GM18498 (cell line): ENCODE data around the gene PAK3.

Source experiments
- ATAC-seq: cut with Tn5 transposase; IDR thresholded peaks from one replicate; pipeline ENCODE4 v1.9.1; 2021; ENCODE audit warnings: mild to moderate bottlenecking, moderate library complexity; ENCODE audit not compliant: unreplicated experiment

The PAK3 gene

DNA sequence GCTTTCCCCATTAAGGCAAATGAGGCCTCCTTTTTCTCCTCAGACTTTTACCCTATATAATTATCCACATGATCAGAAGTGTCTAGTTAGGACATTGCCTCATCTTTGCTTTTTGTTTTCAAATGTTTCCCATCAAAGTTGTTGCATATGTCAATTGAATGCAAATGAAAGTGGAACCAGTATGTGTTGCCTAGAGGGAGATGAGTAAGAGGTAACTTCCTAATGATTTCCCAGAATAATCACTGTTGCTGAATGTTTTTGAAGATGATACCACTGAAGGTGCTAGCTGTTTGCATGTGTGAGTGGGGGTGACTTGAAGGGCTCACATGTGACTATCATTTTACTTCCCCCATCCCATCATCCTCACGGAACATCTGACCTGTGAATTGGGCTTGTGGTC is 33.9 kb downstream of the PAK3 start:
- no peak for ATAC-seq

DNA sequence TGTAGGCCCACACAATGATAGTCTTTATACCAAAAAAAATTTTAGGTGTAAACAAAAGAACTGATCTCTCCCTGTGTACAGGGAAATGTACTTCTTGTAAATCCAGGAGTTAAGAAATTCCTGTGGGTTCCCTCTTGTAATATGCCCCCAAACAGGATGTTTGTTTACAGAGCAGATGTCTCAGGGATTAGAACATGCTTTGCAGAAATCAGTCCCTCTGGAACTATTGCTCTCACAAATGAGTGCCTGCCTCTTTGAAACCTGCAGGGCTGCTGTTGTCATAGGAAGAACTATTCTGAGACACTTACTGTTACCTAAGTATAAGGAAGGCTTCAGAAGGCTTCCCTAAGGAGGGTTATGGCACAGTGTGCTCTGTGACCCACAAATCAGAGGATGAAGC is 35.6 kb downstream of the PAK3 start:
- no peak for ATAC-seq

DNA sequence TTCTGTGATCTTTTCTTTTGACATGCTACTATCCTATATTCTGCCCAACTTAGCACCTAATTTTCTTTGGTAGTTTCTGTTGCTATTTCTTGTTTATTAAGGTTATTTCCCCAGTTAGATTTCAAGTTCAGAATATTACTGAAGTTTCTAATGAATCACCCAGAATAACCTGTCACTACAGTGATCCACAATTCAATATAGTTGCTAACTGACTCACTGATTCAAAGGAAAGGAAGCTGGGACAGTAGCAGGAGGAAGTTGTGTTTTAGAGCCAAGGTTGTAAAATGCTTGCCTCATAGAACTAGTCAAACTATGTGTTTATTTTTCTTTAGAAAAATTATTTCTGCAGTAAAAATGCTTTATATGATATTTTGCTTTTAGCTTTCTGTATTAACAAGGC is 37.4 kb downstream of the PAK3 start:
- ATAC-seq: no peak

DNA sequence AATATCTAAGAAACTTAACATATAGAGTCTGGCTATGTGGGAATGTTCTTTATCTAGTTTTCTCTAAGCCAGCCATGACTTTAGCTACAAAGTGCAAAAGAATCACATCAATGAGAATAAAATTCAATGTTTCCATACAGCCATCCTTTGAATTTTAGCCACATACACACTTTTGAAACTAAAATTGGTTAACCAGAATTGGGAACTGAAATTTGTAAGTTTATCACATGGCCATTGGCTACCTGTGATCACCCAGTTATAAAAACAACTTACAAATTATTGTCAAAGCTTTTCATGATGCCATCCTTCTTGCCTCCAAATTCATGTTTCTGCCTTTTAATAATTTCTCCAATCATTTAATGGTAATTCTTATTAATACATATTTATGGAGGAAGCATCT is 49.9 kb downstream of the PAK3 start:
- no peak for ATAC-seq

DNA sequence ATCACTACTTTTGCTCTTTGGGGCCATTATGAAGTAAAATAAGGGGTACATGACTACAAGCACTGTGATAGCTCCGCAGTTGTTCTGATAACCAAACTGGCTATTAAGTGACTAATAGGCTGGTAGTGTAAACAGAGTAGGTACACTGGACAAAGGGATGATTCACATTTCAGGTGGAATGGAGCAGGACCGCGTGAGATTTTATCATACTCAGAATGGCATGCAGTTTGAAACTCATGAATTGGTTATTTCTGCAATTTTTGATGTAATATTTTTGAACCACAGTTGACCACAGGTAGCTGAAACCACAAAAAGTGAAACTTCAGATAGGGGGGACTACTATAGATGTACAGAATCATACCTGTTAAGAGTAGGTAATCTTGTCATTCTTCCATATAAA is 55.8 kb downstream of the PAK3 start:
- no peak for ATAC-seq

DNA sequence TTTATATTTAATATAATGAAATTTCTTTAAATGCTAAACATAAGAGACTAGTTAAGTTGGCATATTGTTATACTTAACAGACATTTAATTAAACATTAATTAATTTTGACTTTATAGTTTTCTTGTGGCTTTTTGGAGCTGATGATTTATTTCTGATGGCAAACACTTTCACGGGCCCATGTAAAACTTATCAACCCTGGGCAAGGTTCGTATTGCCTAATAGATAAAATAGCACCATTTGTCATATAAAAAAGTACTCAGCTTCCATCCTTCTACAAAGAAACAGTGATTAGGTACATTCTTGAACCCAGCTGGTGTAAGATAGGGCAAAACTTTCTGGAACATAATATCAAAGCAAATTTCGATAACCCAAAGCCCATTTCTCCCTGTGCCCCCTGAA is 63.2 kb downstream of the PAK3 start:
- no peak for ATAC-seq

DNA sequence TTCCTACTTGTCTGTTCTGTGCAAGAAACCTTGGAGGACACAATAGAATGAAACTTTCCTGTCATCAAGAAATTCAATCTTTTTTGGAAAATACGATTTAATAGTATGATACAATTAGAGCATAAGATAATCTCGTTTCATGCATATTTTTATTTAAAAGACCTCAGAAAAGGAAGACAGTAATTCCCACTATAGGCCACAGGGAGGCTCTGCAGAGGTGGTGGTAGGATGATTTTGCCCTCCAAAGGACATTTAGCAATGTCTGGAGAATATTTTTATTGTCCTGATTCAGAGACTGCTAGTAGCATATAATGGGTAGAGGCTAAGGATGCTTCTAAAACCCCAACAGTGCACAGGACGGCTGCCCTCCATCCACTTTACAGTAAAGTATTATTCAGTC is 68.7 kb downstream of the PAK3 start:
- ATAC-seq: no peak

DNA sequence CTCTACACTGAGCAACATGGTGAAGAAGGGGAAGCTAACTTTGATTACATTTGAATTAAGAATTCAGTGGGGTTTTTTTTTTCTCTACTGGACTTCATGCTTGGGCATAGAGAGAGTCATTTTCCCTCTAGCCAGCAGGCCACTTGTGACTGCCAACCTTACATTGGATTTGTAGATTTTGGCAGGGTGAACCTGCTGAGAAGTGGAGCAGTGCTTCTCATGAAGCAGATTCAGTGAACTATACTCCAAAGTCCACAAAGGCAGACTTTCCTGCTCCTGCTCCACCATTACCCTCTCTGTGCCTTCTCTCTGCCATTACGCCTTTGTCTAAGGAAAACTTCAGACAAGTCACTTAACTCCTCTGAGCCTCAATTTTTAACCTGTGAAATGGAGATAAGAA is 69.9 kb downstream of the PAK3 start:
- ATAC-seq: no peak

DNA sequence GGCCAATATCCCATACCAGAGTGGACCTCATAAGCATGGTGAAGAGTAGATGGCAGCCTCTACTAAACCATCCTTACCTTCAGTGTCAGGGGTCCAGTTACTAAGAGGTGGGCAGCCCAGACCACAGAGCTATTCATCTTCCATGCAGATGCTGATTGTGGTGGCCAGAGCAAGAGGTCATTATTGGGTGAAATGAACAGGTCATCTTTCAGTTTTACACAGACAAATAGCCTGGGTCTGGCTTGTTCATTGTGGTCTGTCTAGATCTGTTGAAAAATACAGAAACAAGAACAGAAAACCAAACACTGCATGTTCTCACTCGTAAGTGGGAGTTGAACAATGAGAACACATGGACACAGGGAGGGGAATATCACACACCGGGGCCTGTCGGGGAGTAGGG is 71.3 kb downstream of the PAK3 start:
- peak; percentile 52 for ATAC-seq

DNA sequence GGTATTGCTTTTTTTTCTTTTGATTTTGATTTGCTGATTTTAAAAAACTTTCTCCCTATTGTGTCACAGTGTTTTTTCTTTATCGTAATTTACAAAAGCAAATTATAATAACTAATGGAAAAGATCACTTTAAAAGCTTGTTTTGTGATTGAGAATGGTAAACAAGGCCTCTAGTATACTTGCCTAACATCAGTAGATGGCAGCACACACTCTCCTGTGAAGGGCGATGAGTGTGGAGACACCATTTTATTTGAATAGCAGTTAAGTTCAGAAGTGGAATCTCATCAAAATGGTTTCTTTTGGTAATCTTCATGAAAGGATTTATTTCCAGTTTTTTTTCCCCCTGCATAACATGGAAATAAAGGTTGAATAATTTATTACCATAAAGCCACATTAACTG is 72.3 kb downstream of the PAK3 start:
- ATAC-seq: no peak

DNA sequence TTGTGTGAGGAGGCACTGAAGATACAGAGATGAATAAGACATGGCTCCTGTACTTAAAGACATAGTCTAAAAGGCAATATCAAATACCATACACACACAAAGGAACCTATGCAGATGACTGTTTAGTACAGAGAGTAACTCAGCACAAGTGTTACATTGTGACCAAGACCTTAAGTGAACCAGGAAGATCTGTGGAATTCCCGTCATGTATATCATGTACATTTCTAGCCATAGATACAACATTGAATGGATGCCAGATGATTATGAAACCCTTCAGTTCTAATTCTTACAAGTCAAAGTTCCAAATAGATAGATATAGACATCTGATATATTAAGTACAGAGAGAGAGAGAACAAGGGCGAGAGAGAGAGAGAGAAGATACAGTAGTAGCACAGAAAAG is 73.2 kb downstream of the PAK3 start:
- ATAC-seq: no peak

DNA sequence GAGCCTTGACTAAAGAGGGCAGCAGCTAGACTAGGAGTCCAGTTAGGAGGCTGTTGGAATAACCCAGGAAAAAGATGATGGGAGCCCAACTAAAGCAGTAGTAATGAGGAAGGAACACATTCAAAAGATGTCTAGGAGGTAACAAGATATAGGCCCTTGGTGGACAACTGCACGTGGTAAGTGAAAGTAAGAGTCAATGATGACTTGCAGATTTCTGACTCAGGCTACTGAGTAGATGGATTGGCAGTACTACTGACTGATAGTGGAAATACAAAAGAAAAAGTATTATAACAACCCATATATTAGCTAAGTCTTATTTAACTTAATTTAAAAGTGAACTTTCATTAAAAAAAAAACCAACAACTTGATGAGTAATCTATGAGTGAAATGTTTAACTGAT is 74.0 kb downstream of the PAK3 start:
- ATAC-seq: no peak

DNA sequence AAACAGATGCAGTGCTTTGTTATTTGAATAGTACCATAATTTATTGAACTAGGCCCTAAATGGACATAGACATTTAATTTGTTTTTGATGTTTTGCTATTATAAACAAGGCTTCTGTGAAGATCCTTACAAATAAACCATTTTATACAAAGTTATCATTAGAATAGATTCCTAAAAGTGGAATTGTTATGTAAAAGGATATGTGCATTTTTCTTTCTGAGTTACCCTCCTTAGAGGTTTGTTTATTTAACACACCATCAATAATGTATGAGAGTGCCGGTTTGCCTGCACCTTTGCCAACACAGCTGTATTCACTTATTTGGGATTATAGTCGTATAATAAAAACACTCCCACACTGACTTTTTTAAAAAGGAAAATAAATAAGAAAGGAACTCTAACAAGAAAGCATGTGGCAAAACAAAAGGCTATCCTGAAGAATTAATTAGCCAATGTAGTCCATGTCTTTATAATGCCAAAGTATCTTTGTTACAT is 84.8 kb downstream of the PAK3 start:
- no peak for ATAC-seq

DNA sequence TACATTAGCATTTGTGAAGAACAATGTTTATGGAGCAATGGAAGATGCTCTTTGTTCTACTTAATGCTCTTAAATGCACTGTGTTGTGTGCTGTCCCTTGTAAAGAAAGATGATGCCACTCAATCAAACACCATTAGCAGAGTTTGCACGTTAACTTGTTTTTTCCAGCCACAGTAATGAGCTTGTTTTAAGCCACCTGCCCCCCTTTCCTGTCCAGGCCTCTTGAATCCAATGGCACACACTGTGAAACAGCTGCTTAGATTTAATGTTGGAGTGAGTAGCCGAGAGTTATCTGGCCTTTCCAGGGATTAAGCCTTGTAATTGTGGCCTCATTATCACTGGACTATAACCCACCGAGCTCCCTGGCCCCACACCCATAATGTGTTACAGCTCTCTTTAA is 86.0 kb downstream of the PAK3 start:
- ATAC-seq: no peak

DNA sequence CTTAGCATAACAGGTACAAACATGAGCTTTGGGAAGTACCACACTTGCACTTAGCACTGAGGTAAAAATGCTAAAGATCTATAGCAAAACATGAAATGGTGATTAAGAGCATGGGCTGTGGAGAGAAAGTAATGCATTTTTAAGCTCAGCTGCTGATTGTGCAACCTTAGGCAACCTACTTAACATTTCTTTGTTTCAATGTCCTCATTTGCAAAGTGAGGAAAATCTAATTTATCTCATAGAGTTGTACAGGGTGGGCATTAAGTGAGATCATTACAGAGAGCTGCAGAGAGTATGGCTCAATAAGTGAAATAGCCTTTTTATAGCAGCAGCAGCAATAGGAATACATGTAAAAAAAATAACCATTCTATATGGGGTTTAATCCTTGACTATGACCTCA is 87.0 kb downstream of the PAK3 start:
- ATAC-seq: no peak

DNA sequence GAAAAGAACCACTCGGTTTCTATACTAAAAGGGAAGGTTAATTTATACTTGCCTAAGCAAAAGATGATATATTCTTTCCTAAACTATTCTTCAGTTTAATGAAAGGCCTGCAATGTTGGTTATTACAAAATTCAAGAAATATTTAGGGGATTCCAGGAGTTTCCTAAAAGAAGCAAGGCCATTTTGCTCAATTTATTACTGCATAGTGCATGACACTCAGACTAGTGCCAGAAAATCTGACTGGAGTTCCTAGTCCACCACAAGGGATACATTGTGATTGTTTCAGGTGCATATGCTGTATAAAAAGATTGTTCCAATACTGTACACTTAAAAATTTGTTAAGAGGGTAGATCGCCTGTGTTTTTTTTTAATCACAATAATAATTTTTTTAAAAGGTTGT is 95.6 kb downstream of the PAK3 start:
- ATAC-seq: no peak

DNA sequence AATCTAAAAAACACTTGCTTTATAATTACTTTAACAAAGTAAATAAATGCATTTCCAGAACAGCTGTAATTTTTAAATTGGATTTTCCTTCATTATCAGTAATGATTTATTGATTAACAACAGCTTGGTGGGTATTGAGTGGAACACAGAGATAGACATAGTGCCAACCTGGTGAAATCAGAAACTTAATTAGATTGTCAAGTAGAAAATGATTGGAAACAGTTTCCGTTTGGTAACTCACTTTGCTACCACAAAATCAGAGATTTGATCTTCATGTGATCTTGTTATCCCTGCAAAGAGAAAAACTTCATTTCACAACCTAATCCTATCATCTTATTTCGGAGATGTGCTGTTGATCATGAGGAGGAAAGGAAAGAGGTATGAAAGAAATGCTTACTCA is 103.5 kb downstream of the PAK3 start:
- ATAC-seq: no peak

DNA sequence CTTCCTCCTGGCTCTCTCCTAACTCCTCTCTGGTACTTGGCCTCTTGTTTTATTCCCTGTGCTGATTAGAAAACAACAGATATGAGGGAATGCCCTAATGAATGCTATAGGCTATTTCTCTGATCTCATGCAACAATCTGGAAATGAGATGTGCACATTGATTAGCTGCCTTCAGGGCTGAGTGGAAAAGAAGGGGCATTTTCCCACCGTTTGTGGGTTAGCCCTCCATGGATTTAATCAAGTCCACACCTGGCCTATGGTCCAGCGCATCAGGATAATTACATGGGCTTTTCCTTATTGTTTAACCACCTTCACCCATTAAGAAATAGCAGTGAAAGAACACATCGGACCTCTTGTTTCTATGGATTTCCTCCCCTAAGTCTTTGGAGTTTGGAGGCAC is 104.3 kb downstream of the PAK3 start:
- ATAC-seq: no peak

DNA sequence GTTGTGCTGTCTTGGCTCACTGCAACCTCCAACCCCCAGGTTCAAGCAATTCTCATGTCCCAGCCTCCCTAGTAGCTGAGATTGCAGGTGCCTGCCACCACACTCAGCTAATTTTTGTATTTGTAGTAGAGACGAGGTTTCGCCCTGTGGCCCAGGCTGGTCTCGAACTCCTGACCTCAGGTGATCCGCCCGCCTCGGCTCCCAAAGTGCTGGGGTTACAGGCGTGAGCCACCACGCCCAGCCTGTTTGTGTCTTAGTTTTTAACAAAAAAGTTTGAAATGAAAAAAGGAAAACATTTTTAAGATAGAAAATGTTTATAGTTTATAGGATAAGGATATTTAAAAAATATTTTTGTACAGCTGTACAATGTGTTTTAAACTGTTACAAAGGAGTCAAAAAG is 111.9 kb downstream of the PAK3 start:
- ATAC-seq: no peak

DNA sequence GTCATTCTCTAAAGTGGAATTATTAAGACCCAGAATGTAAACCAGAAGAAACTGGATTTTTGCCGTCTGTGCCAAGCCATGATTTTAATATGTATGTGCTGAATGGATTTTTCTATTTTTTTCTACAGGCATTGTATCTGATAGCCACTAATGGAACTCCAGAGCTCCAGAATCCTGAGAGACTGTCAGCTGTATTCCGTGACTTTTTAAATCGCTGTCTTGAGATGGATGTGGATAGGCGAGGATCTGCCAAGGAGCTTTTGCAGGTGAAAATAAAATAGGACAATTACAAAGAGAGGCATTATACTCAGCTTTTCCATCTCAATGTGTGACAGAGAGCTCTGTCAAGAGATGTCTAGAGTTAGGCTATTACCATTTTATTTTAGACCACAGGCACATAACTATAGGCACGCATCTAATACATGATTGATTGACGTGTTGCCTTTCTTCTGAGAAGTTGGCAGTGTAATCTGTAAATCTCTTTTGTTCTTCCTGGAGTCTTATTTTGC is 120.4 kb downstream of the PAK3 start:
- no peak for ATAC-seq

DNA sequence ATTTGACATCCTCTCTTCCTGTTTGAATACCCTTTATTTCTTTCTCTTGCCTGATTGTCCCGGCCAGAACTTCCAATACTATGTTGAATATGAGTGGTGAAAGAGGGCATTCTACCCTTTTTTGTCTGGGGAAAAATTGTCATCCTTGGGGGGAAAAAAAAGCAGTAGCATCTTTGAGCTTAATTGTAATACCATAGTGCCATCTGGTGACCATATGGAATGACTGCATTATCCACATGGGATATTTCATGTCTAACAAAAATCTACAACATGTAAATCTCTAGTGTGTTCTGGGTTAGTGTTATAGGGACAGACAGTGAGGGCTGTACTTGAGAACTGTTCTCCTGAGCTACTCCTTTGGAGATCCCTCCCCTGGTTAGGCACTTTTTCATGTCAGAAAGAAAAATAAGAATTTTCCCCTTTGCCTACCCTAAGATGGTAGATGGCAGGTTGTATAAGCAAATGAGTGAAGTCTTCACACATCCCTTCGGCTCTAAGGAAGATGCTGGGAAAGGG is 148.3 kb downstream of the PAK3 start:
- ATAC-seq: no peak

DNA sequence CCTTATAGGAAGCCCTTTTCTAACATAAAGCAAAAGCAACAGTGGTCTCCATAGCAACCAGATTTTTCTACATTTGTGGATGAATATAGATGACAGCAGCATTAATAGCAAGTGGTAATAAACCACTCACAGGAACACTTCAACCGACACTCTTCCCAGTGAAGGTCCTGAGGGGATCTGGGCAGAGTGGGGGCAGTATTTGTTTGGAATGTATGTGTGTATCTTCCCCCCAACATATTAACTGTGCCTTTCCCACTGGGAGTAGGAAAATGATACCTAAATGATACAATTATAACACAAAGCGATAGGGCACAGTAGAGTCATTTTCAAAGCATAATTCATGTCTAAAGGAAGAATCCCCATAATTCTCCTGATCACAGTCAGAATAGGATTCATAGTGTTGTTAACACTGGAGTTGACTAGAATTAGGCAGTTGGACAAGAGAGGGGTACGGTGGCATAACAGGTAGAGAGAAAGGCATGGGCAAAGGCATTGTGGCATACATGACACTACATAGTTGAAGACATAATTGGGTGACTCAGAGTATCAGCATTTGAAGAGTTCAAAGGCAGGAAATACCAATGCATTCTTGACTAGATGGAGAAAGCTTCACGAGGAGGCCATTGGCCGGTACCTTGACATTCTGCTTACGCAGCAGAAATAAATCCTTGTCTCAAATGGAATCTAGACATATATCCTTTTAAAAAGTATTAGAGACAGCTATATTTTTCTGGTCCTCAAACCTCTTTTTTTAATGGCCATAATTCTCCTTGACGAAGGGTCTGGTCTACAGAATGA is 159.1 kb downstream of the PAK3 start:
- no peak for ATAC-seq

DNA sequence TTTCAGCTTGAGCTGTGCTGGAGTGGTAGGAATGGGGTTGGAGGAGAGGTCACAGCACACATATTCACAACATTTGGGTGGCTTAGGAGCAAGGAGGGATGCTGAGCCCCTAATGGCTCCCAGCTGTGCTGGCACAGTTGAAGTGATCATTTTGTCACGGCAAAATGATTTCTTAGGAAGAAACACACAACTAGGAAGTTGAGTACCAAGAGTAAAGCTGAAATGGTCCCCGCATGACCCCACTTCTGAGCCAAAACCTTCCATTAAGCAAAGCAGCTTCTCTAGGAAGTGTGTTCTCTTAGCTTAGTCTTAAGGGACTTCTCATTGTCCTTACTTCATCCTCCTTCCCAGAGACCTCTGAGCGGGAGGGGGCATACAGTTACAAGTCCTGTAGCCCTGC is 161.7 kb downstream of the PAK3 start:
- no peak for ATAC-seq
